SK-N-MC (cell line): ENCODE results near the gene ZNF28.

Source experiments
- EZH2 ChIP-seq: fragments of 200-600 bp; sonication (generic); IDR thresholded peaks from one replicate; pipeline ENCODE4 v1.6.1; 2017; ENCODE audit warnings: antibody characterized with exemption
- POLR2AphosphoS5 ChIP-seq: IDR thresholded peaks from 2 replicates; pipeline ENCODE4 v1.6.1; 2012; ENCODE audit warnings: mild to moderate bottlenecking, low read depth, low read length, borderline replicate concordance

GRCh38 chr19:52749780-52750179 lies 71.7 kb downstream of the ZNF28 start:
- no peak for TF ChIP-seq POLR2AphosphoS5
- no peak for TF ChIP-seq EZH2
